Muscle layer of duodenum (tissue), 2 donors: ENCODE results near the gene CD44.

Experiments used
- H3K27ac ChIP-seq: one replicate; pipeline ENCODE4 v1.7.0; 2013; ENCODE audit warnings: mild to moderate bottlenecking, low read length
- H3K27me3 ChIP-seq: one replicate; pipeline ENCODE4 v1.7.0; 2013; ENCODE audit warnings: low read depth, mild to moderate bottlenecking, control low read depth, low read length
- H3K36me3 ChIP-seq, 2 donors: one replicate each; pipeline ENCODE4 v1.7.0; 2013; ENCODE audit warnings: low read length in 2 of 2, control low read depth in 1 of 2, mild to moderate bottlenecking in 1 of 2; ENCODE audit not compliant: insufficient read depth in 2 of 2, control insufficient read depth in 1 of 2
- H3K4me1 ChIP-seq, 2 donors: one replicate each; pipeline ENCODE4 v1.7.0; 2013; ENCODE audit warnings: low read length in 2 of 2, mild to moderate bottlenecking in 2 of 2, control low read depth in 1 of 2, moderate library complexity in 1 of 2; ENCODE audit not compliant: insufficient read depth in 2 of 2, control insufficient read depth in 1 of 2
- H3K4me3 ChIP-seq, 2 donors: one replicate each; pipeline ENCODE4 v1.7.0; 2013; ENCODE audit warnings: low read length in 2 of 2, low read depth in 1 of 2, mild to moderate bottlenecking in 1 of 2
- H3K9me3 ChIP-seq, 2 donors: one replicate each; pipeline ENCODE4 v1.7.0; 2013; ENCODE audit warnings: low read length in 2 of 2, control low read depth in 1 of 2, mild to moderate bottlenecking in 1 of 2; ENCODE audit not compliant: control insufficient read depth in 1 of 2
- donor health status: healthy.

The CD44 gene

DNA sequence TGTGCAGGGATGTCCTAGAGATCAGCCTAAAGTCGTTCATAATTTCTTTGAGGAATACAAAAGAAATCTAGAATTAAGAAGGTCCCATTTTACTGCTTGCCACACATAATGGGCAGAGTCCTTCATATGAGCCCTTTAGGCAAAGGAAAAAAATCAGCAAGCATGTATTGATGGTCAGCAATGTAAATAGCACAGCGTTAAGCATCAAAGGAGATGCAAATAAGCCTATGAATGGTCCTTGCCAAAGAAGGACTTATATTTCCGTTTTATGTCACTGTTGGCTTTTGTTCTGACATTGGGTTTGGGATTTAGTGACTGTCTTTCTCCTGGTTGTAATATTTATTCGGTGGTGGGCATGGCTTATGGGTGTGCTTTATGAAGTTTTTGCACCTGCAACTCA lies 69.8 kb downstream of the CD44 start:
- Histone ChIP-seq H3K27me3 (no peaks in the 10 kb centered on the region), H3K4me3 (no peak overlapping the region), H3K36me3 (peaks cover 28 to 45% of the 10 kb centered on the region in 2 donors), H3K27ac (no peak overlapping the region), H3K4me1 (peaks cover 0 to 4% of the 10 kb centered on the region in 2 donors), H3K9me3 (peaks cover 5 to 8% of the 10 kb centered on the region in 2 donors)

DNA sequence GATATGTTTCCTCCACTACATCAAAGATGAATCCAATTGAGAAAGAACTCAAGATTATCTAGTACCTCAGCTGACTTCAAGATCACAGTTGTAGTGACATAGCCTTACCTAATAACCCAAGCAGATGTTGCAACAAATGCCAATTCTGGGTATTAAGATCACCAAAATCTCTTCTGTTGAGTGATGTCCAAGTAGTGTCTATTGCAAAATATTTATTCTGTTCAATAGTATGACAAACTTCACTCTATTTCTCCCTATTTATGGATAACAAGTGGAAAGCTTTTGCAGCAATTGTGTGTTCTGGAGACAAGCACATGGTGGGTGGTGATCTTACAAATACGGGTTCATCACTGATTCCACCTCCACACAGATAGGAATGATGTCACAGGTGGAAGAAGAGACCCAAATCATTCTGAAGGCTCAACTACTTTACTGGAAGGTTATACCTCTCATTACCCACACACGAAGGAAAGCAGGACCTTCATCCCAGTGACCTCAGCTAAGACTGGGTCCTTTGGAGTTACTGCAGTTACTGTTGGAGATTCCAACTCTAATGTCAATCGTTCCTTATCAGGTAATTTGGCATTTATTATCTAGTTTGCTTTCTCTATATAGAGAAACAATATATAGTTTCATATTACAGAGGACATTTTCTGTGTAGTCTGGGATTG lies 72.0 kb downstream of the CD44 start:
- peaks cover 0 to 4% of the 10 kb centered on the region in 2 donors for H3K4me1 ChIP-seq
- H3K36me3 ChIP-seq = peaks cover 23 to 33% of the 10 kb centered on the region in 2 donors
- H3K27ac ChIP-seq = no peak overlapping the region

DNA sequence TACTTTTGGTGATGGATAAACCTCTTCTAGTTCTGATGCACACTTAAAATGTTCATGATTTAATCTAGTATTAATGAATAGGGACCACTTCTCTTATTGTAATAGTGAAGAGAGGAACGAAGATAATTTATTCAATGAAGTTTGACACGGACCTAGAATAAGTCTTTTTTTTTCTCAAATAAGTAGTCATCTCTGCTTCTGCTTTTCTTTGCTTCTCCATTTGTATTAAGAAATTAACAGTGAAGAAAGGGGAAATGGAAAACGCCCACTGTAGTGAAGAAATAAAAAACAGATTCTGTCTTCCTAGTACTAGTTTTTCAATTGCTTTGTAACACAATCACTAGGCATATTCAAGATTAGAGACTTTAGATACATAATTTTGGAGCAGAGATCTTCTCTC lies 73.0 kb downstream of the CD44 start:
- peaks cover 31 to 39% of the 10 kb centered on the region in 2 donors for H3K36me3 ChIP-seq
- peaks cover 5 to 8% of the 10 kb centered on the region in 2 donors for H3K9me3 ChIP-seq
- no peak overlapping the region for H3K27ac ChIP-seq
- no peak overlapping the region for H3K4me3 ChIP-seq
- peaks cover 0 to 4% of the 10 kb centered on the region in 2 donors for H3K4me1 ChIP-seq
- no peaks in the 10 kb centered on the region for H3K27me3 ChIP-seq

More for the DNA sequence above, 72.0 kb downstream of the CD44 start:
- H3K4me3 ChIP-seq = no peak overlapping the region
- peaks cover 5 to 8% of the 10 kb centered on the region in 2 donors for H3K9me3 ChIP-seq
- no peaks in the 10 kb centered on the region for H3K27me3 ChIP-seq

- H3K4me1 ChIP-seq = no peaks in the 10 kb centered on the region
- H3K9me3 ChIP-seq = peaks cover 5 to 8% of the 10 kb centered on the region in 2 donors
- no peak overlapping the region for H3K4me3 ChIP-seq
- H3K27me3 ChIP-seq = no peaks in the 10 kb centered on the region
- H3K36me3 ChIP-seq = peaks cover 39 to 45% of the 10 kb centered on the region in 2 donors
- no peak overlapping the region for H3K27ac ChIP-seq
These were observed 75.3 kb downstream of the CD44 start for GRCh38 chr11:35214226-35214770.

DNA sequence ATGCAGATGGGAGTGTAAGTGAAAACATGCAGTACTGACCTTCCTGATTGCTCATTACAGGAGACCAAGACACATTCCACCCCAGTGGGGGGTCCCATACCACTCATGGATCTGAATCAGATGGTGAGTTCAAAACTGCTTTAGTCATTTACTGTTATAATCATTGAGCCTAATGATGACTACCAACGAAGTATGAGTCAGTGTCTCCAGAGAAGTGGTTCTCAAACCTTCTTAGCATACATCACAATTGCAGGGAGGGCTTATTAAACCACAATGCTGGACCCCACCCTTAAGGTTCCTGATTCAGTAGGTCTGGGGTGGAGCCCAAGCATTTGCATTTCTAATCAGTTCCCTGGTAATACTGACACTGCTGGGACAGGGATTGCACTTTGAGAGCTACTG lies 75.8 kb downstream of the CD44 start:
- no peak overlapping the region for H3K4me3 ChIP-seq
- peaks cover 39 to 46% of the 10 kb centered on the region in 2 donors for H3K36me3 ChIP-seq
- H3K27me3 ChIP-seq = no peaks in the 10 kb centered on the region
- no peak overlapping the region for H3K27ac ChIP-seq
- no peaks in the 10 kb centered on the region for H3K4me1 ChIP-seq
- H3K9me3 ChIP-seq = peaks cover 2 to 5% of the 10 kb centered on the region in 2 donors

- H3K27me3 ChIP-seq = no peaks in the 10 kb centered on the region
These were observed 77.0 kb downstream of the CD44 start for GRCh38 chr11:35215945-35216344.

GRCh38 chr11:35216962-35217678 lies 78.1 kb downstream of the CD44 start:
- no peaks in the 10 kb centered on the region for H3K9me3 ChIP-seq
- H3K4me3 ChIP-seq = no peak overlapping the region
- H3K4me1 ChIP-seq = peaks cover 0 to 5% of the 10 kb centered on the region in 2 donors
- H3K27me3 ChIP-seq = no peaks in the 10 kb centered on the region
- H3K27ac ChIP-seq = no peak overlapping the region
- H3K36me3 ChIP-seq = peaks cover 52% of the 10 kb centered on the region in 2 donors

More at GRCh38 chr11:35215945-35216344, 77.0 kb downstream of the CD44 start:
- H3K4me3 ChIP-seq = no peak overlapping the region
- no peak overlapping the region for H3K27ac ChIP-seq
- H3K36me3 ChIP-seq = peaks cover 45 to 49% of the 10 kb centered on the region in 2 donors
- no peaks in the 10 kb centered on the region for H3K4me1 ChIP-seq
- no peaks in the 10 kb centered on the region for H3K9me3 ChIP-seq

- no peaks in the 10 kb centered on the region for H3K27me3 ChIP-seq
- H3K9me3 ChIP-seq = no peaks in the 10 kb centered on the region
- H3K4me1 ChIP-seq = peaks cover 0 to 5% of the 10 kb centered on the region in 2 donors
- H3K36me3 ChIP-seq = peaks cover 49 to 59% of the 10 kb centered on the region in 2 donors
- peak overlapping the region; percentile 26 for H3K27ac ChIP-seq
- no peak overlapping the region for H3K4me3 ChIP-seq
These were observed 80.0 kb downstream of the CD44 start for GRCh38 chr11:35218956-35219355.

- Histone ChIP-seq H3K4me3 (no peak overlapping the region), H3K4me1 (peaks cover 0 to 12% of the 10 kb centered on the region in 2 donors), H3K27ac (no peak overlapping the region), H3K27me3 (no peaks in the 10 kb centered on the region), H3K36me3 (peaks cover 44 to 49% of the 10 kb centered on the region in 2 donors), H3K9me3 (no peaks in the 10 kb centered on the region)
These were observed 84.4 kb downstream of the CD44 start for GRCh38 chr11:35223371-35223796.

GRCh38 chr11:35223991-35224390 lies 85.0 kb downstream of the CD44 start:
- peaks cover 0 to 12% of the 10 kb centered on the region in 2 donors for H3K4me1 ChIP-seq
- H3K4me3 ChIP-seq = no peak overlapping the region
- no peaks in the 10 kb centered on the region for H3K9me3 ChIP-seq
- no peaks in the 10 kb centered on the region for H3K27me3 ChIP-seq
- no peak overlapping the region for H3K27ac ChIP-seq
- H3K36me3 ChIP-seq = peaks cover 48 to 49% of the 10 kb centered on the region in 2 donors

GRCh38 chr11:35225946-35226520 lies 87.1 kb downstream of the CD44 start:
- Histone ChIP-seq H3K36me3 (peaks cover 50 to 51% of the 10 kb centered on the region in 2 donors), H3K9me3 (no peaks in the 10 kb centered on the region), H3K27ac (no peak overlapping the region), H3K4me1 (peaks cover 0 to 19% of the 10 kb centered on the region in 2 donors), H3K4me3 (no peak overlapping the region), H3K27me3 (no peaks in the 10 kb centered on the region)
